HG03066 (cell line): Measurements from ENCODE around the gene UBR4.

ENCODE experiments used
- ATAC-seq: cut with Tn5 transposase; IDR thresholded peaks from one replicate; pipeline ENCODE4 v1.9.1; 2021; ENCODE audit warnings: low read depth; ENCODE audit not compliant: unreplicated experiment

UBR4 gene

GRCh38 chr1:19100028-19100427, 110.0 kb downstream of the UBR4 start:
- no peak for ATAC-seq

- no peak for ATAC-seq
Measured at GRCh38 chr1:19096990-19097389, 113.1 kb downstream of the UBR4 start.

GRCh38 chr1:19096036-19096833, 113.8 kb downstream of the UBR4 start:
- no peak for ATAC-seq

- ATAC-seq, result no peak
Measured at GRCh38 chr1:19091196-19091953, 118.7 kb downstream of the UBR4 start.

- ATAC-seq, result no peak
Measured at GRCh38 chr1:19089524-19089923, 120.5 kb downstream of the UBR4 start.

- ATAC-seq, result no peak
Measured at GRCh38 chr1:19088717-19089442, 121.2 kb downstream of the UBR4 start.

GRCh38 chr1:19087737-19088594, 122.1 kb downstream of the UBR4 start:
- ATAC-seq, result no peak

GRCh38 chr1:19087017-19087736, 122.9 kb downstream of the UBR4 start:
- no peak for ATAC-seq

- ATAC-seq, result no peak
Measured at GRCh38 chr1:19086176-19086875, 123.7 kb downstream of the UBR4 start.

- no peak for ATAC-seq
Measured at GRCh38 chr1:19084206-19084738, 125.8 kb downstream of the UBR4 start.

- no peak for ATAC-seq
Measured at GRCh38 chr1:19083081-19083480, 127.0 kb downstream of the UBR4 start.

GRCh38 chr1:19081218-19081893, 128.7 kb downstream of the UBR4 start:
- ATAC-seq, result no peak

- ATAC-seq, result no peak
Measured at GRCh38 chr1:19080721-19081120, 129.3 kb downstream of the UBR4 start.

GRCh38 chr1:19079541-19080472, 130.3 kb downstream of the UBR4 start:
- no peak for ATAC-seq

GRCh38 chr1:19078536-19078935, 131.5 kb downstream of the UBR4 start:
- ATAC-seq, result no peak

- no peak for ATAC-seq
Measured at GRCh38 chr1:19076841-19077616, 133.0 kb downstream of the UBR4 start.
